HepG2 (cell line): ENCODE measurements around the gene CKAP2L. TPM values are rescaled to one million over a fixed set of nuclear protein-coding genes. Genes with fewer than 3 reads are reported as not detected.

Experiments used
- CBX2 ChIP-seq, 2 experiments: fragments of 200-600 bp in 1 of 2; sonication (generic); formaldehyde crosslinking in 1 of 2; IDR thresholded peaks; 2 replicates each; pipeline versions ENCODE4 v1.7.0 to v1.8.1; 2018 to 2022; ENCODE audit warnings: low read depth in 2 of 2, low read length in 1 of 2, mild to moderate bottlenecking in 1 of 2, missing genetic modification reagents in 1 of 2
- CENPX ChIP-seq: sonication (generic); formaldehyde crosslinking; IDR thresholded peaks from 2 replicates; pipeline ENCODE4 v1.9.0; 2021; ENCODE audit warnings: mild to moderate bottlenecking, missing genetic modification reagents, moderate library complexity
- ETV5 ChIP-seq: IDR thresholded peaks from 2 replicates; pipeline ENCODE4 v1.6.1; 2018; ENCODE audit warnings: missing biosample characterization, missing genetic modification reagents, inconsistent platforms, borderline replicate concordance
- IRF2 ChIP-seq: IDR thresholded peaks from 2 replicates; pipeline ENCODE4 v1.6.1; 2018; ENCODE audit warnings: missing genetic modification reagents, missing compliant biosample characterization
- KDM1A ChIP-seq: IDR thresholded peaks from 2 replicates; pipeline ENCODE4 v1.6.1; 2016; ENCODE audit warnings: missing compliant biosample characterization
- MIER3 ChIP-seq: IDR thresholded peaks from 2 replicates; pipeline ENCODE4 v1.6.1; 2016; ENCODE audit warnings: missing compliant biosample characterization, borderline replicate concordance
- NR2F6 ChIP-seq, 2 experiments: IDR thresholded peaks; 2 replicates each; pipeline ENCODE4 v1.6.1; 2016; ENCODE audit warnings: antibody characterized with exemption in 1 of 2, mild to moderate bottlenecking in 1 of 2
- SMC3 ChIP-seq: IDR thresholded peaks from 2 replicates; pipeline ENCODE4 v1.6.1; 2011; ENCODE audit warnings: low read length, improper control_type of control experiment
- SOX13 ChIP-seq, 3 experiments: fragments of 450-650 bp in 1 of 3; sonication (generic) in 1 of 3; formaldehyde crosslinking in 1 of 3; IDR thresholded peaks in 2 of 3; conservative IDR thresholded peaks in 1 of 3; 2 replicates each; pipeline versions ENCODE4 v1.5.0 to v1.6.1; 2016 to 2020; ENCODE audit warnings: antibody characterized with exemption in 1 of 3, mild to moderate bottlenecking in 1 of 3, missing compliant biosample characterization in 1 of 3, missing genetic modification reagents in 1 of 3, moderate library complexity in 1 of 3
- XRCC5 ChIP-seq: fragments of 200-400 bp; formaldehyde crosslinking; optimal IDR thresholded peaks from 2 replicates; pipeline ENCODE3; 2017; ENCODE audit warnings: mild to moderate bottlenecking, low read length
- ZNF891 ChIP-seq: sonication (generic); formaldehyde crosslinking; IDR thresholded peaks from 2 replicates; pipeline ENCODE4 v1.5.0; 2020; ENCODE audit warnings: mild to moderate bottlenecking, missing genetic modification reagents
- polyA plus RNA-seq, 8 experiments: library from polyadenylated mRNA; depleted of rRNA in 3 of 8; stranded (reverse) in 7 of 8; unstranded in 1 of 8; fragments of >200 nt; fragmentation: Illumina TruSeq in 4 of 8; extraction: Trizol in 4 of 8; gene quantifications; 2 replicates each; pipeline versions ENCODE4 v1.2.1 to v1.2.3, GENCODE V29; 2011 to 2016; ENCODE audit warnings: low read depth in 4 of 8, missing spikeins in 1 of 8, mixed read lengths in 1 of 8; ENCODE audit not compliant: insufficient read depth in 1 of 8
- total RNA-seq, 5 experiments: library from RNA; depleted of rRNA; stranded (reverse); fragments of >200 nt; fragmentation: Illumina TruSeq; extraction: Trizol; gene quantifications; 2 replicates each; pipeline ENCODE4 v1.2.3, GENCODE V29; 2016; ENCODE audit warnings: low read depth in 1 of 5
- TF ChIP-seq, protein P1 (sequence below): sonication (generic); formaldehyde crosslinking; IDR thresholded peaks from 2 replicates; pipeline ENCODE4 v1.5.0; 2020; ENCODE audit warnings: mild to moderate bottlenecking, missing genetic modification reagents, moderate library complexity
- TF ChIP-seq, protein P2 (sequence below): sonication (generic); formaldehyde crosslinking; conservative IDR thresholded peaks from 2 replicates; pipeline ENCODE4 v1.4.0; 2020; ENCODE audit warnings: missing genetic modification reagents
- TF ChIP-seq, protein P3 (sequence below): sonication (generic); formaldehyde crosslinking; IDR thresholded peaks from 2 replicates; pipeline ENCODE4 v1.4.0; 2020; ENCODE audit warnings: missing genetic modification reagents, mild to moderate bottlenecking, borderline replicate concordance
- TF ChIP-seq, protein P4 (sequence below): sonication (generic); formaldehyde crosslinking; IDR thresholded peaks from 2 replicates; pipeline ENCODE4 v1.5.0; 2020; ENCODE audit warnings: missing genetic modification reagents
- TF ChIP-seq, protein P5 (sequence below): IDR thresholded peaks from 2 replicates; pipeline ENCODE4 v1.6.1; 2018; ENCODE audit warnings: missing genetic modification reagents, mild to moderate bottlenecking, missing compliant biosample characterization
- TF ChIP-seq, protein P6 (sequence below): sonication (generic); formaldehyde crosslinking; IDR thresholded peaks from 2 replicates; pipeline ENCODE4 v1.8.1; 2023; ENCODE audit warnings: mild to moderate bottlenecking, moderate library complexity, missing genetic modification reagents

CKAP2L gene
- total and polyA plus RNA-seq, 2 of the 13 experiments (the other 11 are each of a cell fraction or from before 2014, with no cell fraction given): 7.1 to 9.5 TPM

DNA sequence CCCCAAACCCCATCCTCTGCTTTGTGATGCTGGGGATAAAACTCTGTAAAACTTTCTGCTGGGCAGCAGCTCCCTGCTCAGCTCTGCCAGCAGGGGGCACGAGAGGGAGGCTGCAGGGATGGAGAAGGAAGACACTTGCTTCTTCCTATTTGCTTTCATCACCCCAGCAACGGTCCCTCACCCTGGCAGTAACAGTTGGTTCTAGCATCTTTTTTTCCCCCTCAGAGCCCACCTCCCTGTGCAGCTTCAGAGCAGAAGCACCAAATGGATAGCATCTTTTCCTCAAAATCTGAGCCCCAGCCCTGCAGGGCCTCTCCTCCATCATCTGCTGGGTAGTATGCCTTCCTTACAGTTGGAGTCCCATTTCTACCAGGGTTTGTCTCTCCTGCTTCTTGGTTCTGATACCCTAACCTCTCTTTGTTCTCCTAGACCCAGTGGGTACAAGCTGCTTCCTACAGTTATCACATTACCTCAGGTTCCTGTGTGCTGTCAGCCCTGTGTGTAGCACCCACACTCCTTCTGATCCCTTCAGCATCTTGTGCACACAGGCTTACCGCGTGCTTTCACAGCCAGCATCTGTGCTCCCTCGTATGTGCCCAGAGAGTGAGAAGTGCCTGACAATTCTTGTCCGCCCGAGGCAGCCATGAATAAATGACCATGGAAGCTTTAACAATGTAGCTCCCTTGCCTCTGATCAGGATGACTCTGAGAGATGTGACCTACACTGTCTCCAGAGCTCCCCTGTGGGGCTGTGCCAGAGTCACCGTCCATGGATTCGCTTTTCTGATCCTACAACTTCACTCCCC lies 14.5 kb downstream of the CKAP2L start (continued):
- TF ChIP-seq SOX13 (IDR thresholded peaks at IDR 0.05) (no peak), SOX13 (CRISPR knock-in tag; conservative IDR thresholded peaks at IDR 0.05 in 1 of 2, IDR thresholded peaks at IDR 0.05 in 1 of 2) (peak in 1 of 2 experiments; percentile 34; a peak in 1 of 4 replicates), ETV5 (CRISPR knock-in tag) (peak; percentile 20; the same call in 1 of the 2 replicates), XRCC5 (peak; percentile 78), SMC3 (peak; percentile 99), CBX2 (IDR thresholded peaks at IDR 0.05; ENCODE audit: low read depth, low read length) (no peak), CBX2 (CRISPR knock-in tag; IDR thresholded peaks at IDR 0.05; ENCODE audit: low read depth) (0 out of 2 replicates have a peak, but pooled peaks have one; percentile 51), NR2F6 (IDR thresholded peaks at IDR 0.05) (no peak), NR2F6 (CRISPR knock-in tag; IDR thresholded peaks at IDR 0.05) (peak; percentile 14; the same call in 1 of the 2 replicates), CENPX (CRISPR knock-in tag) (no peak), IRF2 (CRISPR knock-in tag) (peak; percentile 23; the same call in 1 of the 2 replicates), KDM1A (CRISPR knock-in tag) (peak; percentile 44; the same call in 1 of the 2 replicates), MIER3 (CRISPR knock-in tag) (peak; percentile 58; the same call in 1 of the 2 replicates), ZNF891 (no peak)
- TF ChIP-seq, protein P1, sequence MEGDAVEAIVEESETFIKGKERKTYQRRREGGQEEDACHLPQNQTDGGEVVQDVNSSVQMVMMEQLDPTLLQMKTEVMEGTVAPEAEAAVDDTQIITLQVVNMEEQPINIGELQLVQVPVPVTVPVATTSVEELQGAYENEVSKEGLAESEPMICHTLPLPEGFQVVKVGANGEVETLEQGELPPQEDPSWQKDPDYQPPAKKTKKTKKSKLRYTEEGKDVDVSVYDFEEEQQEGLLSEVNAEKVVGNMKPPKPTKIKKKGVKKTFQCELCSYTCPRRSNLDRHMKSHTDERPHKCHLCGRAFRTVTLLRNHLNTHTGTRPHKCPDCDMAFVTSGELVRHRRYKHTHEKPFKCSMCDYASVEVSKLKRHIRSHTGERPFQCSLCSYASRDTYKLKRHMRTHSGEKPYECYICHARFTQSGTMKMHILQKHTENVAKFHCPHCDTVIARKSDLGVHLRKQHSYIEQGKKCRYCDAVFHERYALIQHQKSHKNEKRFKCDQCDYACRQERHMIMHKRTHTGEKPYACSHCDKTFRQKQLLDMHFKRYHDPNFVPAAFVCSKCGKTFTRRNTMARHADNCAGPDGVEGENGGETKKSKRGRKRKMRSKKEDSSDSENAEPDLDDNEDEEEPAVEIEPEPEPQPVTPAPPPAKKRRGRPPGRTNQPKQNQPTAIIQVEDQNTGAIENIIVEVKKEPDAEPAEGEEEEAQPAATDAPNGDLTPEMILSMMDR (CRISPR knock-in tag): peak; percentile 95
- TF ChIP-seq, protein P2, sequence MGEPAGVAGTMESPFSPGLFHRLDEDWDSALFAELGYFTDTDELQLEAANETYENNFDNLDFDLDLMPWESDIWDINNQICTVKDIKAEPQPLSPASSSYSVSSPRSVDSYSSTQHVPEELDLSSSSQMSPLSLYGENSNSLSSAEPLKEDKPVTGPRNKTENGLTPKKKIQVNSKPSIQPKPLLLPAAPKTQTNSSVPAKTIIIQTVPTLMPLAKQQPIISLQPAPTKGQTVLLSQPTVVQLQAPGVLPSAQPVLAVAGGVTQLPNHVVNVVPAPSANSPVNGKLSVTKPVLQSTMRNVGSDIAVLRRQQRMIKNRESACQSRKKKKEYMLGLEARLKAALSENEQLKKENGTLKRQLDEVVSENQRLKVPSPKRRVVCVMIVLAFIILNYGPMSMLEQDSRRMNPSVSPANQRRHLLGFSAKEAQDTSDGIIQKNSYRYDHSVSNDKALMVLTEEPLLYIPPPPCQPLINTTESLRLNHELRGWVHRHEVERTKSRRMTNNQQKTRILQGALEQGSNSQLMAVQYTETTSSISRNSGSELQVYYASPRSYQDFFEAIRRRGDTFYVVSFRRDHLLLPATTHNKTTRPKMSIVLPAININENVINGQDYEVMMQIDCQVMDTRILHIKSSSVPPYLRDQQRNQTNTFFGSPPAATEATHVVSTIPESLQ (CRISPR knock-in tag): no peak
- TF ChIP-seq, protein P3, sequence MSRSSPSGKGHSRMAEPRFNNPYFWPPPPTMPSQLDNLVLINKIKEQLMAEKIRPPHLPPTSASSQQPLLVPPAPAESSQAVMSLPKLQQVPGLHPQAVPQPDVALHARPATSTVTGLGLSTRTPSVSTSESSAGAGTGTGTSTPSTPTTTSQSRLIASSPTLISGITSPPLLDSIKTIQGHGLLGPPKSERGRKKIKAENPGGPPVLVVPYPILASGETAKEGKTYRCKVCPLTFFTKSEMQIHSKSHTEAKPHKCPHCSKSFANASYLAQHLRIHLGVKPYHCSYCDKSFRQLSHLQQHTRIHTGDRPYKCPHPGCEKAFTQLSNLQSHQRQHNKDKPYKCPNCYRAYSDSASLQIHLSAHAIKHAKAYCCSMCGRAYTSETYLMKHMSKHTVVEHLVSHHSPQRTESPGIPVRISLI (CRISPR knock-in tag): 0 out of 2 replicates have a peak, but pooled peaks have one; percentile 28
- TF ChIP-seq, protein P4, sequence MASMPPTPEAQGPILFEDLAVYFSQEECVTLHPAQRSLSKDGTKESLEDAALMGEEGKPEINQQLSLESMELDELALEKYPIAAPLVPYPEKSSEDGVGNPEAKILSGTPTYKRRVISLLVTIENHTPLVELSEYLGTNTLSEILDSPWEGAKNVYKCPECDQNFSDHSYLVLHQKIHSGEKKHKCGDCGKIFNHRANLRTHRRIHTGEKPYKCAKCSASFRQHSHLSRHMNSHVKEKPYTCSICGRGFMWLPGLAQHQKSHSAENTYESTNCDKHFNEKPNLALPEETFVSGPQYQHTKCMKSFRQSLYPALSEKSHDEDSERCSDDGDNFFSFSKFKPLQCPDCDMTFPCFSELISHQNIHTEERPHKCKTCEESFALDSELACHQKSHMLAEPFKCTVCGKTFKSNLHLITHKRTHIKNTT (CRISPR knock-in tag): no peak
- TF ChIP-seq, protein P5, sequence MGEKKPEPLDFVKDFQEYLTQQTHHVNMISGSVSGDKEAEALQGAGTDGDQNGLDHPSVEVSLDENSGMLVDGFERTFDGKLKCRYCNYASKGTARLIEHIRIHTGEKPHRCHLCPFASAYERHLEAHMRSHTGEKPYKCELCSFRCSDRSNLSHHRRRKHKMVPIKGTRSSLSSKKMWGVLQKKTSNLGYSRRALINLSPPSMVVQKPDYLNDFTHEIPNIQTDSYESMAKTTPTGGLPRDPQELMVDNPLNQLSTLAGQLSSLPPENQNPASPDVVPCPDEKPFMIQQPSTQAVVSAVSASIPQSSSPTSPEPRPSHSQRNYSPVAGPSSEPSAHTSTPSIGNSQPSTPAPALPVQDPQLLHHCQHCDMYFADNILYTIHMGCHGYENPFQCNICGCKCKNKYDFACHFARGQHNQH (CRISPR knock-in tag): peak; percentile 57; the same call in 1 of the 2 replicates
- TF ChIP-seq, protein P6, sequence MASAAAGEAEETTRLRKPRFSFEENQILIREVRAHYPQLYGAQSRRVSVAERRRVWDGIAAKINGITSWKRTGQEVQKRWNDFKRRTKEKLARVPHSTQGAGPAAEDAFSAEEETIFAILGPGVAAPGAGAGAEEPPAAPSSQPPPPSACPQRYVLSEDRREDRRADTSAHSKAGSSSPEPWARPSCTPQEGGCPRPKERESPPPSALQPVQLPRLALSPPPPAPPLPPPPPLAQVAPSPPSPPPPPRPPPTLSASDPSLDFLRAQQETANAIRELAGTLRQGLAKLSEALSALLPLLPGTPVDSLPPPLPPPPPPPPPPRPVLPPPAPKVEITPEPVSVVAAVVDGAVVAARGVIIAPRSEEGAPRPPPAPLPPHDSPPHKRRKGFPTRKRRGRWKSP (CRISPR knock-in tag): peak; percentile 71; the same call in 1 of the 2 replicates
